Stimulated activated CD4-positive, alpha-beta T cell treated with anti-CD3 and anti-CD28 coated beads, Interleukin-15, amount 100 ng/mL, for 1 hour (primary cell): ENCODE results near the gene GRM3.

Source experiments
- DNase-seq, 2 donors: peaks; one replicate each; pipeline ENCODE4 v3.0.0-alpha.2; 2020; ENCODE audit warnings: low read depth in 1 of 2, low spot score in 1 of 2

GRM3 gene

GRCh38 chr7:86889501-86889900 lies 245.8 kb downstream of the GRM3 start:
- DNase-seq = no peak

- DNase-seq = no peak
These were observed 254.5 kb downstream of the GRM3 start for GRCh38 chr7:86898171-86898570.

GRCh38 chr7:86900886-86901285 lies 257.2 kb downstream of the GRM3 start:
- no peak for DNase-seq

- DNase-seq = no peak
These were observed 261.5 kb downstream of the GRM3 start for GRCh38 chr7:86904949-86905834.

GRCh38 chr7:86908948-86909347 lies 265.2 kb downstream of the GRM3 start:
- no peak for DNase-seq

- no peak for DNase-seq
These were observed 267.9 kb downstream of the GRM3 start for GRCh38 chr7:86911659-86912058.

GRCh38 chr7:86913709-86914108 lies 270.0 kb downstream of the GRM3 start:
- DNase-seq = no peak
